A673 (cell line): ENCODE measurements around the gene LORICRIN.

ENCODE experiments used
- CTCF ChIP-seq: fragments of 300-800, 200-600 bp; sonication (generic); conservative IDR thresholded peaks from 2 replicates; pipeline ENCODE4 v1.5.1; 2017; ENCODE audit warnings: low read depth, mild to moderate bottlenecking, antibody characterized with exemption, low read length, moderate library complexity, mixed read lengths
- EZH2 ChIP-seq: fragments of 200-600 bp; sonication (generic); IDR thresholded peaks from 2 replicates; pipeline ENCODE4 v1.6.1; 2017; ENCODE audit warnings: borderline replicate concordance, low read depth, mild to moderate bottlenecking, mixed read lengths, antibody characterized with exemption, low read length; ENCODE audit not compliant: poor library complexity, severe bottlenecking

DNA sequence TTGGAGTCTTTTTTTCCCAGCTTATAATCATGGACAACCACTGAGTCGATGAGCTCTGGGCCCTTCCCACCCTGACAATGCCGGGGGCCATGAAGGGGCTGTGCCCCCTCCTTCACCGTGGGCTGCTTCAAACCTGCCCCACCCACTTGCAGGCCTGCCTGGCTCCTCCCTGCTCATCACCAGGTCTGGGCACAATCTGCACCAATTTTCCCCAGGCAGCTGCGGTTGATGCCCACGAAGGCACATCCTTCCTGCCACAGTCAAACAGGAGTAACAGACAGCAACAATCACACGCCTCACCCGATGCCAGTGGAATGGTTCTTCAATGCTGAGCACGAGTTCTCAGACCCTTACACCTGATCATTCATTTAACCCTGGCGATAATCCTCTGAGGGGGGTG, 34.4 kb downstream of the LORICRIN start:
- TF ChIP-seq CTCF = no peak
- TF ChIP-seq EZH2 = no peak
